ENCODE data around the gene ZNF22.

- TF ChIP-seq CTCF (IDR thresholded peaks at IDR 0.05) (no peak), POLR2A (IDR thresholded peaks at IDR 0.05) (no peak)
These were observed 5.7 kb downstream of the ZNF22 start for GRCh38 chr10:45006276-45007030.

Measured in gastroesophageal sphincter (tissue), 3 donors.